ENCODE data around the gene C2CD4A.

The C2CD4A gene

GRCh38 chr15:62075595-62076277, 9.0 kb downstream of the C2CD4A start:
- DNase-seq (no peak), ATAC-seq (no peak)
- Mint-ChIP-seq H3K27ac (no peak overlapping the region), H3K4me1 (no peaks in the 10 kb centered on the region), H3K4me3 (no peak overlapping the region), H3K27me3 (peaks cover 17% of the 10 kb centered on the region), H3K9me3 (no peaks in the 10 kb centered on the region)

- H3K4me1 Mint-ChIP-seq: no peaks in the 10 kb centered on the region
- H3K9me3 Mint-ChIP-seq: peaks cover 6 to 20% of the 10 kb centered on the region in 2 donors
- H3K27me3 Mint-ChIP-seq: peaks cover 14% of the 10 kb centered on the region
- no peak overlapping the region for H3K4me3 Mint-ChIP-seq
- ATAC-seq: no peak
- no peak overlapping the region for H3K27ac Mint-ChIP-seq
- DNase-seq: no peak
Observed at GRCh38 chr15:62079594-62079993, 12.8 kb downstream of the C2CD4A start.

GRCh38 chr15:62083194-62084154, 16.7 kb downstream of the C2CD4A start:
- DNase-seq (no peak), ATAC-seq (no peak)
- Mint-ChIP-seq H3K4me1 (no peaks in the 10 kb centered on the region), H3K9me3 (peaks cover 6 to 24% of the 10 kb centered on the region in 2 donors), H3K27ac (no peak overlapping the region), H3K4me3 (no peak overlapping the region), H3K27me3 (peaks cover 14% of the 10 kb centered on the region)

- peaks cover 16% of the 10 kb centered on the region for H3K27me3 Mint-ChIP-seq
- H3K4me3 Mint-ChIP-seq: no peak overlapping the region
- ATAC-seq: no peak
- H3K9me3 Mint-ChIP-seq: peaks cover 6 to 24% of the 10 kb centered on the region in 2 donors
- H3K4me1 Mint-ChIP-seq: no peaks in the 10 kb centered on the region
- peak overlapping the region in 1 of 2 donors; percentile 79 for H3K27ac Mint-ChIP-seq
- no peak for DNase-seq
Observed at GRCh38 chr15:62085740-62086139, 19.0 kb downstream of the C2CD4A start.

GRCh38 chr15:62087671-62088352, 21.0 kb downstream of the C2CD4A start:
- Mint-ChIP-seq H3K27ac (no peak overlapping the region), H3K27me3 (peaks cover 16% of the 10 kb centered on the region), H3K4me3 (no peak overlapping the region), H3K4me1 (no peaks in the 10 kb centered on the region), H3K9me3 (peaks cover 6 to 22% of the 10 kb centered on the region in 2 donors)
- no peak for ATAC-seq
- DNase-seq: no peak

GRCh38 chr15:62088353-62088693, 21.5 kb downstream of the C2CD4A start:
- Mint-ChIP-seq H3K4me3 (no peak overlapping the region), H3K27ac (no peak overlapping the region), H3K9me3 (peaks cover 6 to 16% of the 10 kb centered on the region in 2 donors), H3K4me1 (no peaks in the 10 kb centered on the region), H3K27me3 (peaks cover 16% of the 10 kb centered on the region)
- ATAC-seq (no peak), DNase-seq (no peak)

GRCh38 chr15:62089616-62090015, 22.8 kb downstream of the C2CD4A start:
- no peak for ATAC-seq
- Mint-ChIP-seq H3K9me3 (peaks cover 0 to 4% of the 10 kb centered on the region in 2 donors), H3K27ac (no peak overlapping the region), H3K4me1 (no peaks in the 10 kb centered on the region), H3K4me3 (no peak overlapping the region), H3K27me3 (peaks cover 9% of the 10 kb centered on the region)
- no peak for DNase-seq

GRCh38 chr15:62090988-62091387, 24.2 kb downstream of the C2CD4A start:
- Mint-ChIP-seq H3K4me3 (no peak overlapping the region), H3K27me3 (peaks cover 9% of the 10 kb centered on the region), H3K4me1 (no peaks in the 10 kb centered on the region), H3K9me3 (no peaks in the 10 kb centered on the region), H3K27ac (no peak overlapping the region)
- no peak for DNase-seq
- ATAC-seq: no peak

- H3K27ac Mint-ChIP-seq: no peak overlapping the region
- no peak for DNase-seq
- no peaks in the 10 kb centered on the region for H3K4me1 Mint-ChIP-seq
- ATAC-seq: no peak
- no peak overlapping the region for H3K4me3 Mint-ChIP-seq
- H3K9me3 Mint-ChIP-seq: no peaks in the 10 kb centered on the region
- H3K27me3 Mint-ChIP-seq: peaks cover 19% of the 10 kb centered on the region
Observed at GRCh38 chr15:62093809-62094208, 27.0 kb downstream of the C2CD4A start.

GRCh38 chr15:62094388-62094787, 27.6 kb downstream of the C2CD4A start:
- H3K4me3 Mint-ChIP-seq: no peak overlapping the region
- peaks cover 19% of the 10 kb centered on the region for H3K27me3 Mint-ChIP-seq
- H3K4me1 Mint-ChIP-seq: no peaks in the 10 kb centered on the region
- ATAC-seq: no peak
- no peak for DNase-seq
- no peaks in the 10 kb centered on the region for H3K9me3 Mint-ChIP-seq
- H3K27ac Mint-ChIP-seq: no peak overlapping the region

GRCh38 chr15:62099094-62099601, 32.4 kb downstream of the C2CD4A start:
- Mint-ChIP-seq H3K27ac (no peak overlapping the region), H3K4me1 (no peaks in the 10 kb centered on the region), H3K4me3 (no peak overlapping the region), H3K9me3 (no peaks in the 10 kb centered on the region), H3K27me3 (peaks cover 22% of the 10 kb centered on the region)
- DNase-seq: no peak
- ATAC-seq: no peak

- Mint-ChIP-seq H3K4me1 (no peaks in the 10 kb centered on the region), H3K4me3 (no peak overlapping the region), H3K27ac (no peak overlapping the region), H3K27me3 (peaks cover 16% of the 10 kb centered on the region), H3K9me3 (no peaks in the 10 kb centered on the region)
- DNase-seq (no peak), ATAC-seq (no peak)
Observed at GRCh38 chr15:62103431-62103830, 36.7 kb downstream of the C2CD4A start.

- no peaks in the 10 kb centered on the region for H3K9me3 Mint-ChIP-seq
- no peak overlapping the region for H3K27ac Mint-ChIP-seq
Observed at GRCh38 chr15:62104401-62104800, 37.6 kb downstream of the C2CD4A start.

GRCh38 chr15:62104846-62105245, 38.1 kb downstream of the C2CD4A start:
- DNase-seq: no peak
- no peak for ATAC-seq
- no peak overlapping the region for H3K27ac Mint-ChIP-seq
- no peaks in the 10 kb centered on the region for H3K9me3 Mint-ChIP-seq
- H3K27me3 Mint-ChIP-seq: peaks cover 18% of the 10 kb centered on the region
- H3K4me3 Mint-ChIP-seq: no peak overlapping the region
- H3K4me1 Mint-ChIP-seq: peaks cover 2% of the 10 kb centered on the region

More at GRCh38 chr15:62104401-62104800, 37.6 kb downstream of the C2CD4A start:
- H3K27me3 Mint-ChIP-seq: peaks cover 18% of the 10 kb centered on the region
- H3K4me1 Mint-ChIP-seq: no peaks in the 10 kb centered on the region
- no peak for ATAC-seq
- DNase-seq: no peak
- H3K4me3 Mint-ChIP-seq: no peak overlapping the region

- Mint-ChIP-seq H3K9me3 (no peaks in the 10 kb centered on the region), H3K27ac (no peak overlapping the region), H3K4me1 (peaks cover 6% of the 10 kb centered on the region), H3K4me3 (no peak overlapping the region), H3K27me3 (peaks cover 18% of the 10 kb centered on the region)
- DNase-seq: no peak
- no peak for ATAC-seq
Observed at GRCh38 chr15:62105266-62105665, 38.5 kb downstream of the C2CD4A start.
